SU-DHL-6 (cell line): ENCODE results near the gene EME2.

ENCODE experiments used
- H2AFZ ChIP-seq: fragments of 200-600 bp; sonication (generic); 2 replicates; pipeline ENCODE4 v1.6.1; 2014; ENCODE audit warnings: low read depth, mild to moderate bottlenecking, moderate library complexity, mixed read lengths, antibody characterized with exemption, low read length; ENCODE audit not compliant: severe bottlenecking
- H3F3A ChIP-seq: fragments of 200-600 bp; shearing (Covaris generic); 2 replicates; pipeline ENCODE4 v1.6.0; 2016; ENCODE audit warnings: antibody characterized with exemption, mild to moderate bottlenecking; ENCODE audit not compliant: insufficient read depth
- H3K27ac ChIP-seq: fragments of 200-600 bp; sonication (generic); 2 replicates; pipeline ENCODE4 v1.5.1; 2016; ENCODE audit warnings: low read depth, mild to moderate bottlenecking, low read length, moderate library complexity, mixed read lengths
- H3K27me3 ChIP-seq: fragments of 200-600 bp; sonication (generic), shearing (Covaris generic); 2 replicates; pipeline ENCODE4 v1.6.0; 2014; ENCODE audit warnings: mild to moderate bottlenecking, low read length
- H3K36me3 ChIP-seq: fragments of 200-600 bp; sonication (generic); 2 replicates; pipeline ENCODE4 v1.6.1; 2014; ENCODE audit warnings: mild to moderate bottlenecking, low read length, mixed read lengths
- H3K4me2 ChIP-seq: fragments of 300-600, 200-600 bp; shearing (Covaris generic), sonication (generic); 2 replicates; pipeline ENCODE4 v1.6.0; 2014; ENCODE audit warnings: low read length, low read depth, mild to moderate bottlenecking; ENCODE audit not compliant: poor library complexity, severe bottlenecking
- H3K4me3 ChIP-seq: fragments of 200-600 bp; sonication (generic); 2 replicates; pipeline ENCODE4 v1.5.1; 2014; ENCODE audit warnings: antibody characterized with exemption, low read length, mild to moderate bottlenecking, mixed read lengths; ENCODE audit not compliant: insufficient read depth, poor library complexity, severe bottlenecking
- H3K79me2 ChIP-seq: fragments of 200-600 bp; sonication (generic); 2 replicates; pipeline ENCODE4 v1.6.1; 2014; ENCODE audit warnings: mild to moderate bottlenecking, low read length, moderate library complexity; ENCODE audit not compliant: insufficient read depth
- H3K9ac ChIP-seq: fragments of 200-600 bp; sonication (generic); 2 replicates; pipeline ENCODE4 v1.7.0; 2014; ENCODE audit warnings: mild to moderate bottlenecking, low read length
- H3K9me2 ChIP-seq: fragments of 200-600 bp; sonication (generic); replicated peaks from 2 replicates; pipeline ENCODE4 v1.6.1; 2014; ENCODE audit warnings: low read length; ENCODE audit not compliant: insufficient read depth
- H3K9me3 ChIP-seq: fragments of 200-600 bp; sonication (generic); 2 replicates; pipeline ENCODE4 v1.6.1; 2014; ENCODE audit warnings: low read length, mixed read lengths; ENCODE audit not compliant: insufficient read depth
- H4K20me1 ChIP-seq: fragments of 200-600 bp; sonication (generic); 2 replicates; pipeline ENCODE4 v1.6.1; 2014; ENCODE audit warnings: low read depth, mild to moderate bottlenecking, antibody characterized with exemption, low read length, moderate library complexity, mixed read lengths
- CTCF ChIP-seq: fragments of 200-600 bp; sonication (generic); IDR thresholded peaks from one replicate; pipeline ENCODE4 v1.5.1; 2017; ENCODE audit warnings: antibody characterized with exemption, mild to moderate bottlenecking, low read length, moderate library complexity; ENCODE audit not compliant: insufficient read depth, poor library complexity, severe bottlenecking
- EZH2phosphoT487 ChIP-seq: fragments of 200-600 bp; sonication (generic), shearing (Covaris generic); conservative IDR thresholded peaks from 2 replicates; pipeline ENCODE4 v1.6.1; 2018; ENCODE audit warnings: mild to moderate bottlenecking, antibody characterized with exemption, low read length, moderate library complexity, mixed read lengths

Gene EME2

DNA sequence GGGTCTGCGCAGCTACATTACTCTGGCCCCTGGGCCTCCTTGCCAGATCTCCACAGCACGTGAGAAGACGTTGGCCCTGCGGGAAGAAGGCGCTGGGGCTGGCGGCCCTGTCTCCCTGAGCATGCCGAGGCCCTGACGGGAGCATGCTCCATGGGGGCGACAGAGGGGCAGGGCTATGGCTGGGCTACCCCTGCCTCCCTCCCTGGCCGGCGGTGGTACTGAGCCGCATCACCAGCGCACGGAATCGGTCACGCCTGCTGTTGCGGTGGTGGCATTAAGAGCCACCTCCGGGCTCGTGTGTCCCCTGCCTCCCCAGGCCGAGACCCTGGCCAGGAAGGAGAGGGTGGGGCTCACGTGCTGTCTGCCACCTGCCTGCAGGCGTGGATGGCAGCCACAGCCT lies 38.5 kb upstream of the EME2 start:
- Histone ChIP-seq H3K36me3 (no peaks in the 10 kb centered on the region), H3K9me3 (peaks cover under 1% of the 10 kb centered on the region; the same call in 1 of the 2 replicates)

DNA sequence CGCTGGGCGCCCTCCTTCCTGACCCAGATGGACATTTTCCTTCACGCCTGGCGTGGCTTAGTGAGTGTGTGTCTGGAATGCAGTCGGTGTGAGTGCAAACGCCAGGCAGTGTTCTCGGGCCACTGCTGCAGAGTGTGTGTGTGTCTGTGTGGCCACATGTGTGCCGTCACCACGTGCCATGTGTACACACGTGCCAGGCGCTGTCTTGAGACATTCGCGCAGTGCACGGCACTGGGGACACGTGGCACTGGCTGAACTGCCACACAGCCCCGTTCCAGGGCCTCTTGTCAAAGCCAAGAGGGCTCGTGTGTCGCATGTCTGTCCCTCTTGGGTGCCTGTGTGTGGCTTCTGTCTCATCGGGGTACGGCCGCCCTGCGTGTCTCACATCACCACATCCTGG lies 37.8 kb upstream of the EME2 start:
- no peaks in the 10 kb centered on the region for H3K36me3 ChIP-seq
- H3K9me2 ChIP-seq: no peaks in the 10 kb centered on the region

More for the DNA sequence above, 38.5 kb upstream of the EME2 start:
- Histone ChIP-seq H3K9ac (no peak overlapping the region), H3K79me2 (no peaks in the 10 kb centered on the region), H3K27me3 (no peaks in the 10 kb centered on the region), H2AFZ (no peak overlapping the region), H3K27ac (no peak overlapping the region), H3K4me3 (no peak overlapping the region), H3F3A (peaks cover 9% of the 10 kb centered on the region), H3K9me2 (no peaks in the 10 kb centered on the region), H4K20me1 (no peaks in the 10 kb centered on the region), H3K4me2 (no peak overlapping the region)
- TF ChIP-seq CTCF (no peak), EZH2phosphoT487 (no peak)

GRCh38 chr16:1740234-1740633 lies 32.4 kb upstream of the EME2 start:
- H3F3A ChIP-seq: peaks cover 12% of the 10 kb centered on the region
- no peaks in the 10 kb centered on the region for H3K27me3 ChIP-seq
- no peak overlapping the region for H3K4me3 ChIP-seq
- H3K36me3 ChIP-seq: no peaks in the 10 kb centered on the region
- no peaks in the 10 kb centered on the region for H3K9me2 ChIP-seq
- no peaks in the 10 kb centered on the region for H4K20me1 ChIP-seq
- peaks cover 4% of the 10 kb centered on the region; the same call in 1 of the 2 replicates for H3K9me3 ChIP-seq
- TF ChIP-seq EZH2phosphoT487 (no peak), CTCF (no peak)
- no peak overlapping the region for H3K9ac ChIP-seq
- H3K79me2 ChIP-seq: no peaks in the 10 kb centered on the region
- H3K4me2 ChIP-seq: no peak overlapping the region
- no peak overlapping the region for H3K27ac ChIP-seq
- H2AFZ ChIP-seq: no peak overlapping the region

More for the DNA sequence above, 37.8 kb upstream of the EME2 start:
- peaks cover 4% of the 10 kb centered on the region; the same call in 1 of the 2 replicates for H3K9me3 ChIP-seq
- no peaks in the 10 kb centered on the region for H3K79me2 ChIP-seq
- TF ChIP-seq EZH2phosphoT487: no peak
- TF ChIP-seq CTCF: no peak
- H2AFZ ChIP-seq: no peak overlapping the region
- no peaks in the 10 kb centered on the region for H4K20me1 ChIP-seq
- H3K4me3 ChIP-seq: no peak overlapping the region
- peaks cover 12% of the 10 kb centered on the region for H3F3A ChIP-seq
- no peak overlapping the region for H3K9ac ChIP-seq
- H3K27me3 ChIP-seq: no peaks in the 10 kb centered on the region
- no peak overlapping the region for H3K27ac ChIP-seq
- no peak overlapping the region for H3K4me2 ChIP-seq
